ENCODE results near the gene SLC35F2.

The SLC35F2 gene

DNA sequence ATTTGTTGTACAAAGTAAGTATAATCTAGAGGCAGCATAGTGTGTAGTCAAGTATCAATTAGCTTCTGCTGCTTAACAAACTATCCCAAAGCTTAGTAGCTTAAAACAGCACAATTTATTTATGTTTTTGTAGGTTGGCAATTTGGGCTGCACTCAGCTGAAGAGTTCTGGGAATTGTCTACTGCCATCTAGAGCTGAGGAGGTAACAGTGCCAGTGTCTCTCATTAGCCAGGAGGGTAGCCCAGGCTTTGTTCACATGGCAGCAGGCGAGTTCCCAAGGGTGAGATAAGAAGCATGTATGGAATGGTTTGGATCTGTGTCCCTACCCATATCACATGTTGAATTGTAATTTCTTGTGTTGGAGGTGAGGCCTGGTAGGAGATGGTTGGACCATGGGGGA is 100.9 kb downstream of the SLC35F2 start:
- Histone ChIP-seq H3K27ac (no peak overlapping the region), H3K27me3 (ENCODE audit: insufficient read depth, low read depth, severe bottlenecking) (no peaks in the 10 kb centered on the region), H3K36me3 (no peaks in the 10 kb centered on the region), H3K4me3 (ENCODE audit: low read depth, low read length) (no peak overlapping the region), H3K9me3 (ENCODE audit: severe bottlenecking) (no peaks in the 10 kb centered on the region)
- TF ChIP-seq, protein P1, sequence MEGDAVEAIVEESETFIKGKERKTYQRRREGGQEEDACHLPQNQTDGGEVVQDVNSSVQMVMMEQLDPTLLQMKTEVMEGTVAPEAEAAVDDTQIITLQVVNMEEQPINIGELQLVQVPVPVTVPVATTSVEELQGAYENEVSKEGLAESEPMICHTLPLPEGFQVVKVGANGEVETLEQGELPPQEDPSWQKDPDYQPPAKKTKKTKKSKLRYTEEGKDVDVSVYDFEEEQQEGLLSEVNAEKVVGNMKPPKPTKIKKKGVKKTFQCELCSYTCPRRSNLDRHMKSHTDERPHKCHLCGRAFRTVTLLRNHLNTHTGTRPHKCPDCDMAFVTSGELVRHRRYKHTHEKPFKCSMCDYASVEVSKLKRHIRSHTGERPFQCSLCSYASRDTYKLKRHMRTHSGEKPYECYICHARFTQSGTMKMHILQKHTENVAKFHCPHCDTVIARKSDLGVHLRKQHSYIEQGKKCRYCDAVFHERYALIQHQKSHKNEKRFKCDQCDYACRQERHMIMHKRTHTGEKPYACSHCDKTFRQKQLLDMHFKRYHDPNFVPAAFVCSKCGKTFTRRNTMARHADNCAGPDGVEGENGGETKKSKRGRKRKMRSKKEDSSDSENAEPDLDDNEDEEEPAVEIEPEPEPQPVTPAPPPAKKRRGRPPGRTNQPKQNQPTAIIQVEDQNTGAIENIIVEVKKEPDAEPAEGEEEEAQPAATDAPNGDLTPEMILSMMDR (IDR thresholded peaks at IDR 0.05; ENCODE audit: low read depth, low read length), result peak; percentile 41
- DNase-seq, result no peak

DNA sequence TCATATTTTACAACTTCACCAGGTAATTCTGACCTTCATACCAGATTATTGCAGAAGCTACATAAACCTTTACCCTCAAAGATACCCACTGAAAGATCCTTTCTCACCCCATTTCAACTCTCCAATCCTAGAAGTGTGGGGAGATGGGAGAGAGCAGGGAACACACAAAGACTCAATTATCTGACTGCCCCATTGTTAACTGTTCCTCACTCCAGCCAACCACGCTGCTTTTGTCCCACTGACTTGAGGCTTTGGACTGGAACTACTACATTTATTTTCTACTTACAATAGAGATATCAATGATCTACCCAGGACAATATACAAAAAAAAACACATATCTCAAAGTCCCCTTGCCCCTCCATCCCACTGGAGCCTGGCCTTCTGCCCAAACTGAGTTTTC is 102.0 kb downstream of the SLC35F2 start:
- no peak for DNase-seq
- no peak overlapping the region for H3K27ac ChIP-seq
- no peaks in the 10 kb centered on the region for H3K36me3 ChIP-seq
- no peaks in the 10 kb centered on the region for H3K27me3 ChIP-seq (ENCODE audit: insufficient read depth, low read depth, severe bottlenecking)
- TF ChIP-seq, protein P1 (IDR thresholded peaks at IDR 0.05; ENCODE audit: low read depth, low read length), result no peak
- no peaks in the 10 kb centered on the region for H3K9me3 ChIP-seq (ENCODE audit: severe bottlenecking)
- no peak overlapping the region for H3K4me3 ChIP-seq (ENCODE audit: low read depth, low read length)

DNA sequence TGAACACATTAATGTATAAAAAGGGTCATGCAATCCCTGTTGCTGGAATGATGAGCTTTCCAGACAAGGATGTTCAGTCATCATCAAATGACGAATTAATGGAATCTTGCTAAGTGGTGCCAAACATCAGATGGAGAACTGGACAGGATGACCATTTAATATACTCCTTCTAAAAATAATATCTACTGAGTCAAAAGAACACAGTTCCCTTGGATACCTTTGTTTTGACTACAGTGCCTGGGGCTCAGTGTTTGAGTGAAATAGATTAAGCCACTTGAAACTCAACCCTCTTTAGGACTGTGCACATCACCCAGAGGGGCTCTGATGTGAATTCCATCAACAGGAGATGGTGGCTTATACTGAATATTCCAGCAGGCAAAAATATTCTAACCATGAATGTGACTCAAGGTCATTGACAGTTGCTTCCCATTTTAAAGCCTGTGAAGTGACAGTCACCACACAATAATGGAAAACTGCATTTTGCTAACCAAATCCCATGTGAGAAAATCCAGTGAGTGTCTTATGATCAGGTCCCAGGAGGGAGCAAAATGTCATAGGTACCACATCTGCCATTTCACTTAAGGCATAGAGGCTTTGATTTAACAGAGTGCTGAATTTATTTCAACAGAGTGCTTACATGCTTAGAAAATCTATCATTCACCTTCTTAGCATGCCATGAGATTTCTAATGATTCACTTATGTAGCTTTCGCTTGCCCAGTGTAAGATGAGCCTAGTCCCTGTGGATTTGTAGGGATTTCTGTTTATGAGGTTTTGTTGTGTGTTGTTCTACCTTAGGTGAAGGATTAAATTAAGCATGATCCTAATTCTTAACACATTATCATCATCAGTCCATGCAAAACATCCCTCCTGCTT is 105.4 kb downstream of the SLC35F2 start:
- H3K27me3 ChIP-seq (ENCODE audit: insufficient read depth, low read depth, severe bottlenecking), result no peaks in the 10 kb centered on the region
- no peak overlapping the region for H3K4me3 ChIP-seq (ENCODE audit: low read depth, low read length)
- H3K9me3 ChIP-seq (ENCODE audit: severe bottlenecking), result no peaks in the 10 kb centered on the region
- DNase-seq, result no peak
- TF ChIP-seq, protein P1 (IDR thresholded peaks at IDR 0.05; ENCODE audit: low read depth, low read length), result no peak
- no peaks in the 10 kb centered on the region for H3K36me3 ChIP-seq
- H3K27ac ChIP-seq, result no peak overlapping the region

DNA sequence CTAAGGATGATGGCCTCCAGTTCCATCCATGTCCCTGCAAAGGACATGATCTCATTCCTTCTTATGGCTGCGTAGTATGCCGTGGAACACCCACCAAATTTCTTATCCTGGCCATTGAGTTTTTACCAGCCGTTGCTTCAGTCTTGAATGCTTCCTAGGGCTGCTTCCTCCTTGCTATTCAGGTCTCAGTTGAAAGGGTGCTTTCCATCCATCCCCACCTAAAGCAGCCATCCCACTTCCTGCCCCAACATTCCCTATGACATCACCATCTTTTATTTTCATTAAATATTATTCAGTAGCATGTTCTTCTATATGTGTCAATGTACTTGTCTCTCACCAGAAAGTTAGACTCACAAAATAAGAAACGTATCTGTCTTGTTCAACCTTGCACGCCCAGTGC is 106.1 kb downstream of the SLC35F2 start:
- DNase-seq, result no peak
- no peaks in the 10 kb centered on the region for H3K27me3 ChIP-seq (ENCODE audit: insufficient read depth, low read depth, severe bottlenecking)
- TF ChIP-seq, protein P1 (IDR thresholded peaks at IDR 0.05; ENCODE audit: low read depth, low read length), result no peak

DNA sequence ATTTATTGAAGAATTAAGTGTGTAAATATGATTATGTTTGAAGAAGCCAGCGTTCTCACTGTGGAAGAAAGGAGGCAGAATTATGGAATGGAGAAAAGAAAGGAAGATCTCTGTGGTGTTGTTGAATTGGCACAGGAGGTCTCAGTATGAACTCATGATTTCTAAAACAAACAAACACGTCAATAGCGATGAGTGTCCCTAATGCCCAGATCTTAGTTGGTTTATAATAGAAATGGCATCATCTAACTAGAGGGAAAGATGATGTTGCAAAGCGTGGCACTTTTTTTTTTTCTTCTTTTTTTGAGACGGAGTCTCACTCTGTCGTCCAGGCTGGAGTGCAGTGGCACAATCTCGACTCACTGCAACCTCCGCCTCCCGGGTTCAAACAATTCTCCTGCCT is 107.5 kb downstream of the SLC35F2 start:
- H3K4me3 ChIP-seq (ENCODE audit: low read depth, low read length), result no peak overlapping the region
- no peaks in the 10 kb centered on the region for H3K9me3 ChIP-seq (ENCODE audit: severe bottlenecking)
- TF ChIP-seq, protein P1 (IDR thresholded peaks at IDR 0.05; ENCODE audit: low read depth, low read length), result no peak
- no peaks in the 10 kb centered on the region for H3K36me3 ChIP-seq
- H3K27ac ChIP-seq, result no peak overlapping the region
- H3K27me3 ChIP-seq (ENCODE audit: insufficient read depth, low read depth, severe bottlenecking), result no peaks in the 10 kb centered on the region
- no peak for DNase-seq

More for the DNA sequence above, 106.1 kb downstream of the SLC35F2 start:
- Histone ChIP-seq H3K9me3 (ENCODE audit: severe bottlenecking) (no peaks in the 10 kb centered on the region), H3K4me3 (ENCODE audit: low read depth, low read length) (no peak overlapping the region), H3K27ac (no peak overlapping the region), H3K36me3 (no peaks in the 10 kb centered on the region)
